ENCODE data around the gene BRD3. TPM values are rescaled to one million over a fixed set of nuclear protein-coding genes. Genes with fewer than 3 reads are reported as not detected.
"Not testable (repeated sequence)": the region's sequence is repeated elsewhere in the genome, so short reads cannot be mapped to it uniquely, and the experiment has no call there.

The BRD3 gene
- total RNA-seq, 1 experiment from 2014 or later, result 63.1 TPM

DNA sequence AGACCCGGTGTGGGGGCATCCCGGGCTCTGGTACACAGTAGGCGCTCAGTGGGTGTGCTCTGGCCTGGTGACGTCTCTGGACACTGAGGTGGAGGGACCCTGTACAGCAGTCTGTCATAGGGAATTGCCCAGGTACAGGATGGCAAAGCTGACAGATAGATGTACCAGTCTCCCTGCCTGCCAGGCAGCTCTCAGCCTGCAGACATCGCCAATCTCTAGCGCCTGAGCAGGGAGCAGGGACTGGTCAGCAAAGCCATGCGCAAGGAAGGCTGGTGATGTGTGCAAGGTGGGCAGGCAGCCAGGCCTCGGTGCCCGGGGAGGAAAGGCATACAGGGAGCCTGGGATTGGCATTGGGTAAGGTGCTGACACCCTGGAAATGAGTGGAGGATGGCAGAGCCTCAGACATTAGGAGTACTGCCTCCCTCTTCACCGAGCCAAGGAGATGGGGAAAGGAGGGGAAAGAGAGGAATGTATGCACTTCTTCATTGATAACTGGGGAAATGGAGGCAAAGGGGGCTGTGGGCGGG, 33.9 kb upstream of the BRD3 start:
- no peak overlapping the region for H2BK12ac ChIP-seq (ENCODE audit: insufficient read length, low read depth, low read length)
- peaks cover 5% of the 10 kb centered on the region for H3K9me3 ChIP-seq (ENCODE audit: control insufficient read depth, low read depth, low read length)
- H3K27me3 Mint-ChIP-seq (ENCODE audit: low read depth), result peaks cover 27% of the 10 kb centered on the region
- no peaks in the 10 kb centered on the region for H3K27me3 ChIP-seq (ENCODE audit: insufficient read depth, low read length)
- no peak overlapping the region for H3T11ph ChIP-seq (ENCODE audit: low read length)
- H2BK5ac ChIP-seq (ENCODE audit: insufficient read length, low read length), result no peak overlapping the region
- H3K9me3 Mint-ChIP-seq, result peaks cover 22 to 31% of the 10 kb centered on the region in 2 experiments
- peaks cover 2% of the 10 kb centered on the region for H4K20me1 ChIP-seq (ENCODE audit: control insufficient read depth, insufficient read depth, insufficient read length)
- H4K8ac ChIP-seq (replicated peaks; ENCODE audit: insufficient read length, low read depth, low read length), result no peak overlapping the region
- H2BK20ac ChIP-seq (ENCODE audit: low read depth, low read length, poor library complexity, severe bottlenecking), result no peak overlapping the region
- H3K36me3 Mint-ChIP-seq (ENCODE audit: insufficient read depth in 1 of 3, low read depth in 3 of 3), result peaks cover 0 to 10% (median 2%) of the 10 kb centered on the region in 3 experiments; a peak in 4 of 7 replicates
- no peak overlapping the region for H3K4me3 Mint-ChIP-seq
- H4K91ac ChIP-seq (ENCODE audit: insufficient read length, low read depth, low read length), result no peak overlapping the region
- WGBS (ENCODE audit: extremely low coverage, insufficient read length, low lambda C conversion rate), result no CpG with 5 or more reads among the region's 11 CpGs
- no peaks in the 10 kb centered on the region for H3K4me1 Mint-ChIP-seq
- no peak overlapping the region for H3K14ac ChIP-seq (ENCODE audit: insufficient read depth, low read length)
- H3K79me1 ChIP-seq (ENCODE audit: insufficient read depth, low read depth, low read length, poor library complexity, severe bottlenecking), result no peaks in the 10 kb centered on the region
- no peak overlapping the region for H2BK15ac ChIP-seq (ENCODE audit: low read depth, low read length)
- H4K5ac ChIP-seq (ENCODE audit: insufficient read length, low read depth, low read length), result no peak overlapping the region
- H2AFZ ChIP-seq (ENCODE audit: low read length), result no peak overlapping the region
- H2BK120ac ChIP-seq (ENCODE audit: low read depth, low read length, poor library complexity, severe bottlenecking), result no peak overlapping the region
- DNase-seq, result no peak
- H3K27ac ChIP-seq (ENCODE audit: insufficient read length, low read depth, low read length), result no peak overlapping the region
- H3K4me1 ChIP-seq (ENCODE audit: insufficient read depth, low read length), result no peaks in the 10 kb centered on the region
- H3K18ac ChIP-seq (ENCODE audit: insufficient read length, low read depth, low read length), result no peak overlapping the region
- H3K27ac Mint-ChIP-seq, result peak overlapping the region in 1 of 3 experiments; percentile 92; a peak in 2 of 7 replicates
- H3K56ac ChIP-seq (ENCODE audit: insufficient read length, low read depth, low read length), result no peak overlapping the region
- no peaks in the 10 kb centered on the region for H3K79me2 ChIP-seq (ENCODE audit: insufficient read depth, low read length)
- H3K23me2 ChIP-seq (ENCODE audit: insufficient read length, low read depth, low read length, poor library complexity, severe bottlenecking), result no peaks in the 10 kb centered on the region
- H3K4me2 ChIP-seq (ENCODE audit: insufficient read depth, insufficient read length, low read length), result no peak overlapping the region
- TF ChIP-seq, protein P1, sequence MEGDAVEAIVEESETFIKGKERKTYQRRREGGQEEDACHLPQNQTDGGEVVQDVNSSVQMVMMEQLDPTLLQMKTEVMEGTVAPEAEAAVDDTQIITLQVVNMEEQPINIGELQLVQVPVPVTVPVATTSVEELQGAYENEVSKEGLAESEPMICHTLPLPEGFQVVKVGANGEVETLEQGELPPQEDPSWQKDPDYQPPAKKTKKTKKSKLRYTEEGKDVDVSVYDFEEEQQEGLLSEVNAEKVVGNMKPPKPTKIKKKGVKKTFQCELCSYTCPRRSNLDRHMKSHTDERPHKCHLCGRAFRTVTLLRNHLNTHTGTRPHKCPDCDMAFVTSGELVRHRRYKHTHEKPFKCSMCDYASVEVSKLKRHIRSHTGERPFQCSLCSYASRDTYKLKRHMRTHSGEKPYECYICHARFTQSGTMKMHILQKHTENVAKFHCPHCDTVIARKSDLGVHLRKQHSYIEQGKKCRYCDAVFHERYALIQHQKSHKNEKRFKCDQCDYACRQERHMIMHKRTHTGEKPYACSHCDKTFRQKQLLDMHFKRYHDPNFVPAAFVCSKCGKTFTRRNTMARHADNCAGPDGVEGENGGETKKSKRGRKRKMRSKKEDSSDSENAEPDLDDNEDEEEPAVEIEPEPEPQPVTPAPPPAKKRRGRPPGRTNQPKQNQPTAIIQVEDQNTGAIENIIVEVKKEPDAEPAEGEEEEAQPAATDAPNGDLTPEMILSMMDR (conservative IDR thresholded peaks at IDR 0.05), result no peak
- H2AK5ac ChIP-seq (ENCODE audit: insufficient read length, low read length), result no peak overlapping the region
- no peak overlapping the region for H3K23ac ChIP-seq (ENCODE audit: insufficient read length, low read depth, low read length)
- H3K9ac ChIP-seq (ENCODE audit: extremely low read depth, insufficient read length, low read length), result no peak overlapping the region
- no peak overlapping the region for H3K4ac ChIP-seq (ENCODE audit: low read depth, low read length)

DNA sequence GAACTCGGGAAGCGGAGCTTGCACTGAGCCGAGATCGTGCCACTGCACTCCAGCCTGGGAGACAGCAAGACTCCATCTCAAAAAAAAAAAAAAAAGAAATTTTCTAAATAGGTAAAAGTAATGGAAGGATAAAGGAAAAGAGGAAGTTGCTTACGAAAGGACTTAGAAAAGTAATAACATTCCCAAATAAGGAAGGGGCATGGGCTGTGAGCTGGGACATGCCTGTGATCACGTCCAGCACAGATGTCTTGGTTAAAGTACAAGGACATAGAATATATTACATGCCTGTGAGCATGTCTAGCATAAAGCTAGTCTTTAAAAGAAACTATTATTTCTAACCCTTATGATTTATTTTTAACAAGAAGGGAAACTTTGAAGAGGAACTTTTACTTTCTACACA, 33.3 kb upstream of the BRD3 start:
- not testable (repeated sequence) for H4K20me1 ChIP-seq (ENCODE audit: control insufficient read depth, insufficient read depth, insufficient read length); H2BK15ac ChIP-seq (ENCODE audit: low read depth, low read length); H2BK5ac ChIP-seq (ENCODE audit: insufficient read length, low read length); H3K4me1 ChIP-seq (ENCODE audit: insufficient read depth, low read length); H2BK20ac ChIP-seq (ENCODE audit: low read depth, low read length, poor library complexity, severe bottlenecking); H3K79me2 ChIP-seq (ENCODE audit: insufficient read depth, low read length); H2AK5ac ChIP-seq (ENCODE audit: insufficient read length, low read length); H3K4me2 ChIP-seq (ENCODE audit: insufficient read depth, insufficient read length, low read length); H3K4me1 Mint-ChIP-seq; H4K91ac ChIP-seq (ENCODE audit: insufficient read length, low read depth, low read length); H3T11ph ChIP-seq (ENCODE audit: low read length); H3K23me2 ChIP-seq (ENCODE audit: insufficient read length, low read depth, low read length, poor library complexity, severe bottlenecking); H3K56ac ChIP-seq (ENCODE audit: insufficient read length, low read depth, low read length); DNase-seq; H4K8ac ChIP-seq (replicated peaks; ENCODE audit: insufficient read length, low read depth, low read length); H3K9me3 ChIP-seq (ENCODE audit: control insufficient read depth, low read depth, low read length); H2BK120ac ChIP-seq (ENCODE audit: low read depth, low read length, poor library complexity, severe bottlenecking); H3K27me3 ChIP-seq (ENCODE audit: insufficient read depth, low read length); H2AFZ ChIP-seq (ENCODE audit: low read length); H3K9ac ChIP-seq (ENCODE audit: extremely low read depth, insufficient read length, low read length); H3K23ac ChIP-seq (ENCODE audit: insufficient read length, low read depth, low read length); H3K27ac ChIP-seq (ENCODE audit: insufficient read length, low read depth, low read length); H3K18ac ChIP-seq (ENCODE audit: insufficient read length, low read depth, low read length); H3K14ac ChIP-seq (ENCODE audit: insufficient read depth, low read length); H3K4me3 Mint-ChIP-seq; H3K79me1 ChIP-seq (ENCODE audit: insufficient read depth, low read depth, low read length, poor library complexity, severe bottlenecking); H3K27ac Mint-ChIP-seq; H4K5ac ChIP-seq (ENCODE audit: insufficient read length, low read depth, low read length); H2BK12ac ChIP-seq (ENCODE audit: insufficient read length, low read depth, low read length); H3K4ac ChIP-seq (ENCODE audit: low read depth, low read length)
- peaks cover 20 to 26% of the 10 kb centered on the region in 2 experiments for H3K9me3 Mint-ChIP-seq
- peaks cover 0 to 10% (median 2%) of the 10 kb centered on the region in 3 experiments; a peak in 4 of 7 replicates for H3K36me3 Mint-ChIP-seq (ENCODE audit: insufficient read depth in 1 of 3, low read depth in 3 of 3)
- no CpG with 5 or more reads among the region's 6 CpGs for WGBS (ENCODE audit: extremely low coverage, insufficient read length, low lambda C conversion rate)
- peaks cover 22% of the 10 kb centered on the region for H3K27me3 Mint-ChIP-seq (ENCODE audit: low read depth)

Data from H9 (cell line).